K562 (cell line): Measurements from ENCODE around the gene DNAH17. TPM values are rescaled to one million over a fixed set of nuclear protein-coding genes. Genes with fewer than 3 reads are reported as not detected.

Experiments
- ATAC-seq: fragments of 200-7000 bp; cut with Tn5 transposase; 3 replicates; pipeline ENCODE4 v1.9.1; 2020; ENCODE audit warnings: moderate library complexity
- BruUV-seq: library from RNA; stranded (reverse); fragments of 400-500 nt; replicated peaks from 2 replicates; lab custom pipeline; 2021; lab: Mats Ljungman, UMichigan
- CTCF ChIA-PET: fragments of 300-600 bp; formaldehyde crosslinking; extraction: SDS; loops from one replicate; lab custom pipeline; 2021; ENCODE audit warnings: low intra/inter-chr PET ratio; lab: Yijun Ruan, JAX
- POLR2A ChIA-PET: fragments of 300-600, 350-650 bp; sonication (Branson Sonifier 250); formaldehyde crosslinking; extraction: SDS; loops from one replicate; lab custom pipeline; 2021; ENCODE audit warnings: antibody characterized with exemption, inconsistent platforms; lab: Yijun Ruan, JAX
- DNase-seq, 4 experiments: peaks; one replicate each; pipeline versions ENCODE4 v3.0.0 to v3.0.0-alpha.2; 2011 to 2018; ENCODE audit warnings: low spot score in 3 of 4, mixed read lengths in 3 of 4; ENCODE audit errors: extremely low read depth in 1 of 4
- FAIRE-seq: peaks from 2 replicates; lab custom pipeline; 2011; peaks lifted over from hg19 to GRCh38; lab: Jason Lieb, UNC
- H2AFZ ChIP-seq: 2 replicates; pipeline ENCODE4 v1.6.0; 2011; ENCODE audit warnings: low read depth, low read length, control low read depth, inconsistent platforms
- H3K27ac ChIP-seq: fragments of 200-600 bp; 3 replicates; pipeline ENCODE4 v1.8.0; 2011; ENCODE audit warnings: low read depth, mild to moderate bottlenecking, control low read depth, inconsistent platforms, low read length, moderate library complexity, mixed read lengths; ENCODE audit errors: extremely low read depth
- H3K27me3 ChIP-seq, 2 experiments: fragments of 300-600 bp in 1 of 2; 2 replicates in 1 of 2; 3 replicates in 1 of 2; pipeline versions ENCODE4 v1.6.0 to v1.8.0; 2011; ENCODE audit warnings: inconsistent platforms in 2 of 2, low read length in 2 of 2, mild to moderate bottlenecking in 1 of 2, mixed read lengths in 1 of 2, moderate library complexity in 1 of 2; ENCODE audit not compliant: control insufficient read depth in 2 of 2, insufficient read depth in 2 of 2
- H3K36me3 ChIP-seq: fragments of 300-600 bp; 3 replicates; pipeline ENCODE4 v1.8.0; 2011; ENCODE audit warnings: mild to moderate bottlenecking, low read length, inconsistent platforms; ENCODE audit not compliant: control insufficient read depth, insufficient read depth
- H3K4me1 ChIP-seq, 2 experiments: fragments of 200-600 bp in 1 of 2; replicated peaks in 1 of 2; 2 replicates in 1 of 2; 3 replicates in 1 of 2; pipeline versions ENCODE4 v1.5.1 to v1.8.0; 2011; ENCODE audit warnings: inconsistent platforms in 2 of 2, low read length in 2 of 2, mild to moderate bottlenecking in 1 of 2, mixed read lengths in 1 of 2, moderate library complexity in 1 of 2; ENCODE audit not compliant: control insufficient read depth in 2 of 2, insufficient read depth in 2 of 2
- H3K4me2 ChIP-seq: 2 replicates; pipeline ENCODE4 v1.6.1; 2011; ENCODE audit warnings: low read length, control low read depth, inconsistent platforms, mixed read lengths; ENCODE audit not compliant: insufficient read depth
- H3K4me3 ChIP-seq: fragments of 200-600 bp; sonication (generic), shearing (Covaris generic); 2 replicates; pipeline ENCODE4 v1.5.1; 2016; ENCODE audit warnings: control low read depth, inconsistent platforms
- H3K79me2 ChIP-seq: fragments of 200-600 bp; 3 replicates; pipeline ENCODE4 v1.8.0; 2011; ENCODE audit warnings: low read length, inconsistent platforms; ENCODE audit not compliant: control insufficient read depth, insufficient read depth
- H3K9ac ChIP-seq, 2 experiments: 2 replicates each; pipeline versions ENCODE4 v1.6.0 to v1.6.1; 2011; ENCODE audit warnings: low read depth in 2 of 2, low read length in 2 of 2, control low read depth in 1 of 2, inconsistent platforms in 1 of 2, mild to moderate bottlenecking in 1 of 2, mixed read lengths in 1 of 2; ENCODE audit not compliant: insufficient read depth in 1 of 2
- H3K9me1 ChIP-seq: one replicate; pipeline ENCODE4 v1.6.0; 2011; ENCODE audit warnings: inconsistent platforms, mild to moderate bottlenecking, low read length, moderate library complexity; ENCODE audit not compliant: control insufficient read depth, insufficient read depth
- H3K9me3 ChIP-seq: replicated peaks from 2 replicates; pipeline ENCODE4 v1.5.1; 2011; ENCODE audit warnings: low read depth, low read length, inconsistent platforms; ENCODE audit not compliant: control insufficient read depth, insufficient read depth
- H4K20me1 ChIP-seq: replicated peaks from 2 replicates; pipeline ENCODE4 v1.6.1; 2011; ENCODE audit warnings: low read length, inconsistent platforms, mixed read lengths; ENCODE audit not compliant: control insufficient read depth, insufficient read depth
- CBFA2T3 ChIP-seq: fragments of 450-650 bp; IDR thresholded peaks from 2 replicates; pipeline ENCODE4 v1.6.1; 2017
- FOXJ2 ChIP-seq: fragments of 200-800 bp; sonication (Bioruptor generic); IDR thresholded peaks from 2 replicates; pipeline ENCODE4 v1.6.1; 2016; ENCODE audit warnings: missing genetic modification characterization, missing compliant biosample characterization
- IRF9 ChIP-seq: fragments of 450-650 bp; IDR thresholded peaks from 2 replicates; pipeline ENCODE4 v1.6.1; 2016; ENCODE audit warnings: missing biosample characterization, missing genetic modification characterization
- MCM2 ChIP-seq: fragments of 450-650 bp; IDR thresholded peaks from 2 replicates; pipeline ENCODE4 v1.6.1; 2017; ENCODE audit warnings: low read depth, mild to moderate bottlenecking
- PHF8 ChIP-seq: fragments of 200-600 bp; sonication (generic); IDR thresholded peaks from 2 replicates; pipeline ENCODE4 v1.6.1; 2012; ENCODE audit warnings: mixed run types, mild to moderate bottlenecking, inconsistent platforms, low read length, moderate library complexity, borderline replicate concordance
- THRB ChIP-seq: fragments of 450-650 bp; formaldehyde crosslinking; conservative IDR thresholded peaks from 2 replicates; pipeline ENCODE4 v1.4.0; 2022; ENCODE audit warnings: mild to moderate bottlenecking, missing genetic modification characterization
- TSHZ1 ChIP-seq: fragments of 250-450 bp; sonication (Bioruptor Pico); IDR thresholded peaks from 2 replicates; pipeline ENCODE4 v1.4.0; 2020; ENCODE audit warnings: mild to moderate bottlenecking, moderate library complexity
- ZNF282 ChIP-seq: sonication (generic); formaldehyde crosslinking; IDR thresholded peaks from 2 replicates; pipeline ENCODE4 v1.8.1; 2023; ENCODE audit warnings: missing genetic modification reagents
- WGBS: fragments of 100-300 bp; shearing (Covaris generic); methylation state at CpG from one replicate; pipeline ENCODE4 v1.1.6; 2016; ENCODE audit warnings: low coverage, mixed read lengths; ENCODE audit not compliant: insufficient coverage; ENCODE audit errors: missing lambda C conversion rate; 5-methylcytosine and 5-hydroxymethylcytosine counted together
- in situ Hi-C: fragments of 300-500 bp; cut with MboI; formaldehyde crosslinking; loops from 4 replicates; pipeline ENCODE4 v1.15.0; 2018; ENCODE audit warnings: inconsistent platforms, mixed read lengths
- intact Hi-C: fragments of 100-400 bp; cut with micrococcal nuclease; formaldehyde crosslinking; loops from 2 replicates; pipeline ENCODE4 v1.14.2; 2022
- polyA plus RNA-seq, 8 experiments: library from polyadenylated mRNA; depleted of rRNA in 4 of 8; stranded (reverse) in 5 of 8; unstranded in 3 of 8; fragments of >200 nt; fragmentation: Nextera tagmentation in 2 of 8; fragmentation: Illumina TruSeq in 1 of 8; extraction: Ambion mirVana in 2 of 8; extraction: Trizol in 1 of 8; gene quantifications; 2 replicates each; pipeline versions ENCODE4 v1.2.1 to v1.2.3, GENCODE V29; 2011 to 2014; ENCODE audit warnings: inconsistent platforms in 1 of 8, missing spikeins in 1 of 8
- total RNA-seq, 7 experiments: library from RNA; depleted of rRNA in 6 of 7; stranded (reverse); fragments of >200 nt in 6 of 7; fragmentation: Illumina TruSeq in 2 of 7; extraction: Trizol in 2 of 7; gene quantifications; 2 replicates each; pipeline versions ENCODE4 v1.2.1 to v1.2.3, GENCODE V29; 2011 to 2021; ENCODE audit warnings: low replicate concordance in 1 of 7

The DNAH17 gene
- total and polyA plus RNA-seq, 9 of the 15 experiments (the other 6 are each of a cell fraction or from before 2014, with no cell fraction given), result under 0.01 to 0.06 (median 0.03) TPM; not detected in 5

- in situ Hi-C loops, result no loop called here
- Histone ChIP-seq H3K9me3 (no peaks in the 10 kb centered on the region), H3K9me1 (peaks cover 2% of the 10 kb centered on the region), H2AFZ (no peak overlapping the region), H3K4me2 (no peak overlapping the region), H3K9ac (no peak overlapping the region), H3K27me3 (peaks cover 44 to 72% of the 10 kb centered on the region in 2 experiments), H3K27ac (no peak overlapping the region), H3K4me3 (no peak overlapping the region), H4K20me1 (peaks cover 6% of the 10 kb centered on the region), H3K36me3 (no peaks in the 10 kb centered on the region), H3K4me1 (peaks cover 0 to 9% of the 10 kb centered on the region in 2 experiments; a peak in 3 of 5 replicates), H3K79me2 (no peaks in the 10 kb centered on the region)
- WGBS, result 4% methylated on average over 11 of the region's 11 CpGs
- FAIRE-seq, result no peak
- intact Hi-C loops, result no loop called here
- no peak for ATAC-seq
- ChIA-PET CTCF (no interaction called here), POLR2A (interaction anchor here (0.6 kb wide), 1 partner anchor 15 kb away, joined by 5 read pairs; no protein-coding TSS in a partner anchor)
- TF ChIP-seq THRB (CRISPR knock-in tag) (no peak), ZNF282 (no peak), PHF8 (no peak), MCM2 (no peak)
- BruUV-seq, result no TSS peak
- DNase-seq, result no peak
Measured at GRCh38 chr17:78529251-78529650, 47.9 kb downstream of the DNAH17 start.

- DNase-seq (peak; percentile 54 to 73 (median 60)), ATAC-seq (peak; percentile 89), FAIRE-seq (no peak)
- H3K9ac ChIP-seq, result no peak overlapping the region
- H3K9me1 ChIP-seq, result peaks cover 2% of the 10 kb centered on the region
- H3K27me3 ChIP-seq, result peaks cover 41 to 72% of the 10 kb centered on the region in 2 experiments
- ChIA-PET POLR2A (interaction anchor here (0.6 kb wide), 1 partner anchor 14 kb away, joined by 5 read pairs; no protein-coding TSS in a partner anchor), CTCF (no interaction called here)
- no peak overlapping the region for H3K27ac ChIP-seq
- BruUV-seq, result no TSS peak
- peaks cover 0 to 9% of the 10 kb centered on the region in 2 experiments; a peak in 3 of 5 replicates for H3K4me1 ChIP-seq
- H3K4me2 ChIP-seq, result no peak overlapping the region
- no peaks in the 10 kb centered on the region for H3K9me3 ChIP-seq
- peaks cover 6% of the 10 kb centered on the region for H4K20me1 ChIP-seq
- in situ Hi-C loops (no loop called here), intact Hi-C loops (no loop called here)
- H2AFZ ChIP-seq, result no peak overlapping the region
- H3K4me3 ChIP-seq, result no peak overlapping the region
- no peaks in the 10 kb centered on the region for H3K79me2 ChIP-seq
- WGBS, result 0% methylated on average over 9 of the region's 10 CpGs
- H3K36me3 ChIP-seq, result no peaks in the 10 kb centered on the region
- peak; percentile 31; the same call in 1 of the 2 replicates for TF ChIP-seq CBFA2T3
- TF ChIP-seq IRF9 (tag), result no peak
- no peak for TF ChIP-seq TSHZ1 (CRISPR knock-in tag)
- TF ChIP-seq FOXJ2 (tag), result no peak
Measured at GRCh38 chr17:78528541-78528940, 48.7 kb downstream of the DNAH17 start.
